ENCODE results near the gene FDX2. TPM values are rescaled to one million over a fixed set of nuclear protein-coding genes. Genes with fewer than 3 reads are reported as not detected.

The FDX2 gene
- total and polyA plus RNA-seq, 2 of the 13 experiments (the other 11 are each of a cell fraction or from before 2014, with no cell fraction given), result 21.0 to 24.7 TPM

GRCh38 chr19:10339380-10339960 is 23.7 kb upstream of the FDX2 start, which contains the start of gene ICAM3 (continued):
- no peak for TF ChIP-seq ZNF672 (CRISPR knock-in tag; IDR thresholded peaks at IDR 0.05)
- no peak for TF ChIP-seq HDAC2 (CRISPR knock-in tag; IDR thresholded peaks at IDR 0.05)
- no peak for TF ChIP-seq SETDB1 (CRISPR knock-in tag; IDR thresholded peaks at IDR 0.05; ENCODE audit: borderline replicate concordance)
- TF ChIP-seq RORA (CRISPR knock-in tag; IDR thresholded peaks at IDR 0.05), result no peak

- H3K79me2 ChIP-seq (ENCODE audit: insufficient read depth, low read length), result peaks cover 5% of the 10 kb centered on the region
- H3K27ac ChIP-seq (ENCODE audit: extremely low read length, insufficient read depth, low read length), result no peak overlapping the region
- FAIRE-seq, result no peak
- ChIA-PET POLR2A (no interaction called here), CTCF (ENCODE audit: low intra/inter-chr PET ratio, low total read pairs) (no interaction called here)
- H3K36me3 ChIP-seq (replicated peaks in 1 of 2; ENCODE audit: control insufficient read depth in 1 of 2, insufficient read depth in 2 of 2, low read length in 2 of 2), result no peaks in the 10 kb centered on the region
- ATAC-seq, result no peak
- 0 out of 2 replicates have a peak overlapping the region, but pooled peaks have one; percentile 18 for H3K4me2 ChIP-seq (ENCODE audit: low read depth, low read length)
- WGBS (ENCODE audit: low lambda C conversion rate), result 61% methylated on average over 6 of the region's 6 CpGs
- peaks cover 65% of the 10 kb centered on the region for H3K4me1 ChIP-seq (ENCODE audit: insufficient read depth, low read length)
- no peaks in the 10 kb centered on the region for H3K9me3 ChIP-seq (ENCODE audit: low read length)
- peaks cover 1 to 3% of the 10 kb centered on the region in 2 experiments; a peak in 3 of 5 replicates for H3K27me3 ChIP-seq (ENCODE audit: control insufficient read depth in 1 of 2, insufficient read depth in 2 of 2, low read length in 2 of 2)
- no peak overlapping the region for H2AFZ ChIP-seq (ENCODE audit: low read length)
- BruUV-seq (replicated peaks), result no TSS peak
- no peak for DNase-seq (ENCODE audit: low spot score)
- intact Hi-C loops (cut with micrococcal nuclease; ENCODE audit: unreplicated experiment) (loop anchor here (5.0 kb wide), 1 partner anchor 48 kb away; no protein-coding TSS in a partner anchor), in situ Hi-C loops (cut with HindIII; ENCODE audit: extremely low pct_ligation_motif_present, low pct_unique_long_range_greater_than_20kb) (loop anchor here (5.0 kb wide), 1 partner anchor 43 kb away; the partner anchor contains the start of gene TYK2)
- no peak overlapping the region; a peak in 1 of 6 replicates for H3K4me3 ChIP-seq (replicated peaks in 1 of 3; ENCODE audit: insufficient read depth in 1 of 3, low read depth in 2 of 3, low read length in 3 of 3)
- H3K9ac ChIP-seq (ENCODE audit: insufficient read depth, low read depth, low read length), result no peak overlapping the region
- H4K20me1 ChIP-seq (ENCODE audit: insufficient read depth, low read length), result no peaks in the 10 kb centered on the region
- TF ChIP-seq SRY (CRISPR knock-in tag; IDR thresholded peaks at IDR 0.05), result no peak
- TF ChIP-seq KLF13 (CRISPR knock-in tag; IDR thresholded peaks at IDR 0.05), result no peak
- no peak for TF ChIP-seq ZFP36L1 (CRISPR knock-in tag; IDR thresholded peaks at IDR 0.05)
- no peak for TF ChIP-seq GFI1 (CRISPR knock-in tag; IDR thresholded peaks at IDR 0.05; ENCODE audit: borderline replicate concordance)
- TF ChIP-seq TBX3 (IDR thresholded peaks at IDR 0.05; ENCODE audit: borderline replicate concordance), result no peak
- no peak for TF ChIP-seq ZBTB26 (CRISPR knock-in tag; IDR thresholded peaks at IDR 0.05; ENCODE audit: borderline replicate concordance)
- TF ChIP-seq SETDB1 (CRISPR knock-in tag; IDR thresholded peaks at IDR 0.05; ENCODE audit: borderline replicate concordance), result no peak
- TF ChIP-seq RBAK (CRISPR knock-in tag; IDR thresholded peaks at IDR 0.05), result no peak
- no peak for TF ChIP-seq ZMYM3 (CRISPR knock-in tag; IDR thresholded peaks at IDR 0.05)
- no peak for TF ChIP-seq ZNF784 (CRISPR knock-in tag; IDR thresholded peaks at IDR 0.05; ENCODE audit: borderline replicate concordance)
- TF ChIP-seq MXD1 (CRISPR knock-in tag; IDR thresholded peaks at IDR 0.05), result no peak
- no peak for TF ChIP-seq GATA4 (IDR thresholded peaks at IDR 0.05; ENCODE audit: borderline replicate concordance, low read depth)
- no peak for TF ChIP-seq E2F5 (CRISPR knock-in tag; conservative IDR thresholded peaks at IDR 0.05)
- TF ChIP-seq ZNF883 (CRISPR knock-in tag; IDR thresholded peaks at IDR 0.05; ENCODE audit: not compliant biosample characterization), result no peak
- no peak for TF ChIP-seq MTF2 (CRISPR knock-in tag; IDR thresholded peaks at IDR 0.05; ENCODE audit: borderline replicate concordance)
- no peak for TF ChIP-seq HINFP (CRISPR knock-in tag; IDR thresholded peaks at IDR 0.05; ENCODE audit: low read depth)
Observed at GRCh38 chr19:10338940-10339339, 23.1 kb upstream of the FDX2 start.
